Ishikawa (cell line): ENCODE measurements around the gene STK32A.

Experiments
- CEBPB ChIP-seq: IDR thresholded peaks from 2 replicates; pipeline ENCODE4 v1.6.1; 2012
- CREB1 ChIP-seq: IDR thresholded peaks from 2 replicates; pipeline ENCODE4 v1.6.1; 2012; ENCODE audit warnings: low read depth
- EGR1 ChIP-seq: IDR thresholded peaks from 2 replicates; pipeline ENCODE4 v1.6.1; 2012
- EP300 ChIP-seq: IDR thresholded peaks from 2 replicates; pipeline ENCODE4 v1.6.1; 2012; ENCODE audit warnings: borderline replicate concordance
- FOXM1 ChIP-seq: IDR thresholded peaks from 2 replicates; pipeline ENCODE4 v1.6.1; 2012; ENCODE audit warnings: low read depth, borderline replicate concordance
- MAX ChIP-seq: IDR thresholded peaks from 2 replicates; pipeline ENCODE4 v1.6.1; 2012
- NFIC ChIP-seq: IDR thresholded peaks from 2 replicates; pipeline ENCODE4 v1.6.1; 2012
- RAD21 ChIP-seq: IDR thresholded peaks from 2 replicates; pipeline ENCODE4 v1.6.1; 2012; ENCODE audit warnings: low read depth
- REST ChIP-seq: IDR thresholded peaks from 2 replicates; pipeline ENCODE4 v1.6.1; 2012; ENCODE audit warnings: low read depth, mild to moderate bottlenecking
- TAF1 ChIP-seq: IDR thresholded peaks from 2 replicates; pipeline ENCODE4 v1.6.1; 2012; ENCODE audit warnings: low read depth, mild to moderate bottlenecking
- TCF12 ChIP-seq: IDR thresholded peaks from 2 replicates; pipeline ENCODE4 v1.6.1; 2012; ENCODE audit warnings: low read depth
- TEAD4 ChIP-seq: IDR thresholded peaks from 2 replicates; pipeline ENCODE4 v1.6.1; 2012
- USF1 ChIP-seq: IDR thresholded peaks from 2 replicates; pipeline ENCODE4 v1.6.1; 2012
- YY1 ChIP-seq: IDR thresholded peaks from 2 replicates; pipeline ENCODE4 v1.6.1; 2012; ENCODE audit warnings: low read depth
- ZBTB7A ChIP-seq: IDR thresholded peaks from 2 replicates; pipeline ENCODE4 v1.6.1; 2012; ENCODE audit warnings: low read depth

The STK32A gene

GRCh38 chr5:147193123-147193522 is 41.7 kb upstream of the STK32A start:
- TF ChIP-seq CEBPB (no peak), ZBTB7A (no peak), FOXM1 (no peak), YY1 (no peak), RAD21 (no peak), MAX (no peak), NFIC (no peak), EP300 (no peak), TAF1 (no peak), USF1 (no peak), REST (no peak), CREB1 (no peak), TEAD4 (no peak)

- no peak for TF ChIP-seq FOXM1
- TF ChIP-seq EGR1, result no peak
- TF ChIP-seq REST, result no peak
- no peak for TF ChIP-seq TCF12
- no peak for TF ChIP-seq TAF1
- no peak for TF ChIP-seq EP300
These were observed 34.8 kb upstream of the STK32A start for GRCh38 chr5:147200004-147200403.

- TF ChIP-seq TCF12 (no peak), RAD21 (no peak), TEAD4 (no peak), CEBPB (no peak), USF1 (no peak), CREB1 (no peak), NFIC (no peak), FOXM1 (no peak), REST (no peak), EP300 (no peak), EGR1 (no peak), MAX (no peak), ZBTB7A (no peak)
These were observed 31.6 kb upstream of the STK32A start for GRCh38 chr5:147203213-147203612.

- TF ChIP-seq FOXM1, result no peak
- no peak for TF ChIP-seq CEBPB
- TF ChIP-seq TAF1, result no peak
- no peak for TF ChIP-seq EP300
- no peak for TF ChIP-seq NFIC
- no peak for TF ChIP-seq CREB1
- TF ChIP-seq TCF12, result no peak
- TF ChIP-seq USF1, result no peak
- TF ChIP-seq YY1, result no peak
- no peak for TF ChIP-seq RAD21
- TF ChIP-seq MAX, result no peak
- TF ChIP-seq REST, result no peak
- no peak for TF ChIP-seq TEAD4
- TF ChIP-seq ZBTB7A, result no peak
- TF ChIP-seq EGR1, result no peak
These were observed 30.2 kb upstream of the STK32A start for GRCh38 chr5:147204576-147204975.
